ENCODE data around the gene TMEM60. TPM values are rescaled to one million over a fixed set of nuclear protein-coding genes. Genes with fewer than 3 reads are reported as not detected.

The TMEM60 gene
- total RNA-seq, 3 donors from 2014 or later (not counting 1 experiment from before 2014, with no cell fraction given), result 3.4 to 5.2 (median 3.9) TPM

Other genes starting within 250 kb of the TMEM60 start
- 10 to 100 TPM; 23.9 to 34.4 (median 33.4) TPM for gene RSBN1L, start 102.0 kb downstream of the TMEM60 start, total RNA-seq
- 10 to 100 TPM; 23.1 to 26.9 (median 26.4) TPM for gene PHTF2, start 339 bp upstream of the TMEM60 start, total RNA-seq

Data from natural killer cell (primary cell).